ENCODE measurements around the gene CAMKMT. TPM values are rescaled to one million over a fixed set of nuclear protein-coding genes. Genes with fewer than 3 reads are reported as not detected.

Gene CAMKMT
- total RNA-seq, 1 experiment from 2014 or later, result 17.4 TPM

DNA sequence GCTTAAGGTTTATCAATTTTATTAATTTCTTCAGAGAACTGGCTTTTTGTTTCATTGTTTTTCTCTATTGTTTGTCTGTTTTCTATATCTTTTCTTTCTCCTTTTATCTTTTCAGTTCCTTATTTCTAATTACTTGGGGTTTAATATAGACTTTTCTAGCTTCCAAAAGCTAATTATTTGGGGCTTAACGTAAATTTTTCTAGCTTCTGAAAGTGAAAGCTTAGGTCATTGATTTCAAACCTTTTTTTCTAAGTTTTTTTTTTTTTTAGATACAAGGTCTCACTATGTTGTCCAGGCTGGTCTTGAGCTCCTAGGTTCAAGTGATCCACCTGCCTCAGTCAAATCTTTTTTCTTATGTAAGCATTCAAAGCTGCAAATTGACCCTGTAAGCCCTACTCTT lies 266.6 kb downstream of the CAMKMT start:
- H3K9me3 Mint-ChIP-seq, result peaks cover 12 to 23% of the 10 kb centered on the region in 2 experiments
- no peak overlapping the region for H3K56ac ChIP-seq (ENCODE audit: insufficient read length, low read depth, low read length)
- TF ChIP-seq, protein P1, sequence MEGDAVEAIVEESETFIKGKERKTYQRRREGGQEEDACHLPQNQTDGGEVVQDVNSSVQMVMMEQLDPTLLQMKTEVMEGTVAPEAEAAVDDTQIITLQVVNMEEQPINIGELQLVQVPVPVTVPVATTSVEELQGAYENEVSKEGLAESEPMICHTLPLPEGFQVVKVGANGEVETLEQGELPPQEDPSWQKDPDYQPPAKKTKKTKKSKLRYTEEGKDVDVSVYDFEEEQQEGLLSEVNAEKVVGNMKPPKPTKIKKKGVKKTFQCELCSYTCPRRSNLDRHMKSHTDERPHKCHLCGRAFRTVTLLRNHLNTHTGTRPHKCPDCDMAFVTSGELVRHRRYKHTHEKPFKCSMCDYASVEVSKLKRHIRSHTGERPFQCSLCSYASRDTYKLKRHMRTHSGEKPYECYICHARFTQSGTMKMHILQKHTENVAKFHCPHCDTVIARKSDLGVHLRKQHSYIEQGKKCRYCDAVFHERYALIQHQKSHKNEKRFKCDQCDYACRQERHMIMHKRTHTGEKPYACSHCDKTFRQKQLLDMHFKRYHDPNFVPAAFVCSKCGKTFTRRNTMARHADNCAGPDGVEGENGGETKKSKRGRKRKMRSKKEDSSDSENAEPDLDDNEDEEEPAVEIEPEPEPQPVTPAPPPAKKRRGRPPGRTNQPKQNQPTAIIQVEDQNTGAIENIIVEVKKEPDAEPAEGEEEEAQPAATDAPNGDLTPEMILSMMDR (conservative IDR thresholded peaks at IDR 0.05), result no peak
- no peak overlapping the region for H3K4ac ChIP-seq (ENCODE audit: low read depth, low read length)
- H2BK5ac ChIP-seq (ENCODE audit: insufficient read length, low read length), result no peak overlapping the region
- H4K5ac ChIP-seq (ENCODE audit: insufficient read length, low read depth, low read length), result no peak overlapping the region
- peaks cover 11 to 34% (median 11%) of the 10 kb centered on the region in 3 experiments for H3K36me3 Mint-ChIP-seq (ENCODE audit: insufficient read depth in 1 of 3, low read depth in 3 of 3)
- no peaks in the 10 kb centered on the region for H3K9me3 ChIP-seq (ENCODE audit: control insufficient read depth, low read depth, low read length)
- H2AK5ac ChIP-seq (ENCODE audit: insufficient read length, low read length), result no peak overlapping the region
- H3K9ac ChIP-seq (ENCODE audit: extremely low read depth, insufficient read length, low read length), result no peak overlapping the region
- H3K79me2 ChIP-seq (ENCODE audit: insufficient read depth, low read length), result no peaks in the 10 kb centered on the region
- H2BK20ac ChIP-seq (ENCODE audit: low read depth, low read length, poor library complexity, severe bottlenecking), result no peak overlapping the region
- no peak overlapping the region for H4K8ac ChIP-seq (replicated peaks; ENCODE audit: insufficient read length, low read depth, low read length)
- no peak overlapping the region for H2BK12ac ChIP-seq (ENCODE audit: insufficient read length, low read depth, low read length)
- H3K23me2 ChIP-seq (ENCODE audit: insufficient read length, low read depth, low read length, poor library complexity, severe bottlenecking), result no peaks in the 10 kb centered on the region
- no peak overlapping the region for H2AFZ ChIP-seq (ENCODE audit: low read length)
- DNase-seq, result no peak
- H3K14ac ChIP-seq (ENCODE audit: insufficient read depth, low read length), result no peak overlapping the region
- no peak overlapping the region for H3K18ac ChIP-seq (ENCODE audit: insufficient read length, low read depth, low read length)
- no peaks in the 10 kb centered on the region; a peak in 1 of 4 replicates for H3K4me1 Mint-ChIP-seq
- no peaks in the 10 kb centered on the region for H3K4me1 ChIP-seq (ENCODE audit: insufficient read depth, low read length)
- H3K27me3 ChIP-seq (ENCODE audit: insufficient read depth, low read length), result no peaks in the 10 kb centered on the region
- no CpG with 5 or more reads among the region's 1 CpG for WGBS (ENCODE audit: extremely low coverage, insufficient read length, low lambda C conversion rate)
- H3K23ac ChIP-seq (ENCODE audit: insufficient read length, low read depth, low read length), result no peak overlapping the region
- H3K4me3 Mint-ChIP-seq, result no peak overlapping the region
- no peak overlapping the region for H3K4me2 ChIP-seq (ENCODE audit: insufficient read depth, insufficient read length, low read length)
- H2BK15ac ChIP-seq (ENCODE audit: low read depth, low read length), result no peak overlapping the region
- no peaks in the 10 kb centered on the region for H3K27me3 Mint-ChIP-seq (ENCODE audit: low read depth)
- no peaks in the 10 kb centered on the region for H3K79me1 ChIP-seq (ENCODE audit: insufficient read depth, low read depth, low read length, poor library complexity, severe bottlenecking)
- no peak overlapping the region for H3T11ph ChIP-seq (ENCODE audit: low read length)
- no peaks in the 10 kb centered on the region for H4K20me1 ChIP-seq (ENCODE audit: control insufficient read depth, insufficient read depth, insufficient read length)
- no peak overlapping the region for H3K27ac Mint-ChIP-seq
- no peak overlapping the region for H4K91ac ChIP-seq (ENCODE audit: insufficient read length, low read depth, low read length)
- no peak overlapping the region for H3K27ac ChIP-seq (ENCODE audit: insufficient read length, low read depth, low read length)
- no peak overlapping the region for H2BK120ac ChIP-seq (ENCODE audit: low read depth, low read length, poor library complexity, severe bottlenecking)

All from H9 (cell line).